ENCODE measurements around the gene PRTN3. TPM values are rescaled to one million over a fixed set of nuclear protein-coding genes. Genes with fewer than 3 reads are reported as not detected.

Gene PRTN3
- total RNA-seq, 1 donor from 2014 or later = 0.71 TPM

GRCh38 chr19:855566-856120 is 14.8 kb downstream of the PRTN3 start:
- intact Hi-C loops (cut with DNase I) = no loop called here
- no peak for DNase-seq (ENCODE audit: low spot score)
- no peak for ATAC-seq

GRCh38 chr19:858284-858683 is 17.5 kb downstream of the PRTN3 start:
- ATAC-seq = no peak
- intact Hi-C loops (cut with DNase I) = no loop called here

GRCh38 chr19:858868-859843 is 18.4 kb downstream of the PRTN3 start, which contains the start of gene CFD:
Gene CFD, plus strand, starts transcription at chr19:859664. Its CDS starts 26 bp downstream, at chr19:859690.
- DNase-seq (ENCODE audit: low spot score) (peak; percentile 86), ATAC-seq (peak; percentile 78)

More at GRCh38 chr19:858284-858683, 17.5 kb downstream of the PRTN3 start:
- DNase-seq (ENCODE audit: low spot score) = no peak

GRCh38 chr19:861141-861755 is 20.4 kb downstream of the PRTN3 start:
- ATAC-seq = no peak
- no peak for DNase-seq (ENCODE audit: low spot score)
- intact Hi-C loops (cut with DNase I) = no loop called here

More at GRCh38 chr19:858868-859843, 18.4 kb downstream of the PRTN3 start, which contains the start of gene CFD:
- intact Hi-C loops (cut with DNase I) = no loop called here

GRCh38 chr19:861756-862580 is 21.2 kb downstream of the PRTN3 start:
- intact Hi-C loops (cut with DNase I) = no loop called here
- ATAC-seq = peak; percentile 0

GRCh38 chr19:862581-863314 is 21.9 kb downstream of the PRTN3 start:
- intact Hi-C loops (cut with DNase I) = no loop called here
- ATAC-seq (peak; percentile 6), DNase-seq (ENCODE audit: low spot score) (peak; percentile 84)

More at GRCh38 chr19:861756-862580, 21.2 kb downstream of the PRTN3 start:
- DNase-seq (ENCODE audit: low spot score) = peak; percentile 79

GRCh38 chr19:863315-863620 is 22.5 kb downstream of the PRTN3 start:
- intact Hi-C loops (cut with DNase I) = no loop called here

GRCh38 chr19:866769-867300 is 26.0 kb downstream of the PRTN3 start:
- DNase-seq (ENCODE audit: low spot score) (no peak), ATAC-seq (no peak)
- intact Hi-C loops (cut with DNase I) = no loop called here

More at GRCh38 chr19:863315-863620, 22.5 kb downstream of the PRTN3 start:
- DNase-seq (ENCODE audit: low spot score) (no peak), ATAC-seq (no peak)

- intact Hi-C loops (cut with DNase I) = no loop called here
- ATAC-seq (peak; percentile 14), DNase-seq (ENCODE audit: low spot score) (no peak)
Measured at GRCh38 chr19:867301-867793, 26.5 kb downstream of the PRTN3 start.

GRCh38 chr19:867855-868457 is 27.2 kb downstream of the PRTN3 start:
- intact Hi-C loops (cut with DNase I) = no loop called here
- no peak for ATAC-seq

GRCh38 chr19:868458-869244 is 27.9 kb downstream of the PRTN3 start:
- intact Hi-C loops (cut with DNase I) = no loop called here
- ATAC-seq = peak; percentile 2

More at GRCh38 chr19:867855-868457, 27.2 kb downstream of the PRTN3 start:
- no peak for DNase-seq (ENCODE audit: low spot score)

GRCh38 chr19:869245-870177 is 28.7 kb downstream of the PRTN3 start:
- peak; percentile 87 for DNase-seq (ENCODE audit: low spot score)
- ATAC-seq = peak; percentile 77
- intact Hi-C loops (cut with DNase I) = no loop called here

More at GRCh38 chr19:868458-869244, 27.9 kb downstream of the PRTN3 start:
- no peak for DNase-seq (ENCODE audit: low spot score)

- DNase-seq (ENCODE audit: low spot score) (no peak), ATAC-seq (no peak)
- intact Hi-C loops (cut with DNase I) = no loop called here
Measured at GRCh38 chr19:870314-870713, 29.5 kb downstream of the PRTN3 start.

- DNase-seq (ENCODE audit: low spot score) (no peak), ATAC-seq (no peak)
- intact Hi-C loops (cut with DNase I) = no loop called here
Measured at GRCh38 chr19:870963-871401, 30.2 kb downstream of the PRTN3 start.

- no peak for DNase-seq (ENCODE audit: low spot score)
- ATAC-seq = no peak
- intact Hi-C loops (cut with DNase I) = no loop called here
Measured at GRCh38 chr19:871446-872265, 30.9 kb downstream of the PRTN3 start.

Measured in sciatic nerve (tissue), 2 donors.